HEK293 (cell line): ENCODE results near the gene NLGN2.

ENCODE experiments used
- ELK4 ChIP-seq: IDR thresholded peaks from 2 replicates; pipeline ENCODE4 v1.6.1; 2011; ENCODE audit warnings: mild to moderate bottlenecking, low read depth, low read length, borderline replicate concordance
- GLIS2 ChIP-seq: fragments of 450-650 bp; formaldehyde crosslinking; IDR thresholded peaks from 2 replicates; pipeline ENCODE4 v1.5.1; 2016; ENCODE audit warnings: missing biosample characterization, missing genetic modification characterization
- HIC1 ChIP-seq: fragments of 450-650 bp; formaldehyde crosslinking; IDR thresholded peaks from 2 replicates; pipeline ENCODE4 v1.5.1; 2016; ENCODE audit warnings: missing biosample characterization, missing genetic modification characterization
- IKZF3 ChIP-seq: fragments of 450-650 bp; IDR thresholded peaks from 2 replicates; pipeline ENCODE4 v1.5.0; 2018; ENCODE audit warnings: missing biosample characterization, mild to moderate bottlenecking, missing genetic modification characterization, moderate library complexity
- KLF16 ChIP-seq: fragments of 450-650 bp; formaldehyde crosslinking; IDR thresholded peaks from 2 replicates; pipeline ENCODE4 v1.5.1; 2017; ENCODE audit warnings: missing biosample characterization, missing genetic modification characterization
- KLF9 ChIP-seq: fragments of 450-650 bp; formaldehyde crosslinking; IDR thresholded peaks from 2 replicates; pipeline ENCODE4 v1.5.1; 2016; ENCODE audit warnings: missing biosample characterization, missing genetic modification characterization, low read depth
- MZF1 ChIP-seq: fragments of 450-650 bp; formaldehyde crosslinking; IDR thresholded peaks from 2 replicates; pipeline ENCODE4 v1.5.1; 2017; ENCODE audit warnings: missing biosample characterization, missing genetic modification characterization, borderline replicate concordance
- SP2 ChIP-seq: fragments of 450-650 bp; formaldehyde crosslinking; IDR thresholded peaks from 2 replicates; pipeline ENCODE4 v1.5.1; 2016; ENCODE audit warnings: missing biosample characterization, missing genetic modification characterization
- ZBTB10 ChIP-seq: fragments of 450-650 bp; formaldehyde crosslinking; IDR thresholded peaks from 2 replicates; pipeline ENCODE4 v1.5.1; 2016; ENCODE audit warnings: missing biosample characterization, missing genetic modification characterization
- ZBTB48 ChIP-seq: fragments of 450-650 bp; formaldehyde crosslinking; IDR thresholded peaks from 2 replicates; pipeline ENCODE4 v1.5.1; 2016; ENCODE audit warnings: missing biosample characterization, missing genetic modification characterization
- ZBTB8A ChIP-seq: fragments of 450-650 bp; formaldehyde crosslinking; IDR thresholded peaks from 2 replicates; pipeline ENCODE4 v1.5.1; 2016; ENCODE audit warnings: missing biosample characterization, missing genetic modification characterization
- ZFP37 ChIP-seq: fragments of 450-650 bp; formaldehyde crosslinking; IDR thresholded peaks from 2 replicates; pipeline ENCODE4 v1.5.1; 2016; ENCODE audit warnings: missing biosample characterization, missing genetic modification characterization
- ZNF132 ChIP-seq: fragments of 450-650 bp; formaldehyde crosslinking; IDR thresholded peaks from 2 replicates; pipeline ENCODE4 v1.5.1; 2017; ENCODE audit warnings: missing biosample characterization, missing genetic modification characterization, borderline replicate concordance
- ZNF169 ChIP-seq: fragments of 450-650 bp; formaldehyde crosslinking; IDR thresholded peaks from 2 replicates; pipeline ENCODE4 v1.5.1; 2016; ENCODE audit warnings: missing biosample characterization, missing genetic modification characterization
- ZNF248 ChIP-seq: fragments of 450-650 bp; formaldehyde crosslinking; IDR thresholded peaks from 2 replicates; pipeline ENCODE4 v1.5.1; 2017; ENCODE audit warnings: missing biosample characterization, missing genetic modification characterization
- ZNF350 ChIP-seq: fragments of 450-650 bp; formaldehyde crosslinking; IDR thresholded peaks from 2 replicates; pipeline ENCODE4 v1.5.0; 2017; ENCODE audit warnings: missing biosample characterization, mild to moderate bottlenecking, missing genetic modification characterization
- ZNF391 ChIP-seq: fragments of 450-650 bp; formaldehyde crosslinking; IDR thresholded peaks from 2 replicates; pipeline ENCODE4 v1.5.1; 2016; ENCODE audit warnings: low read depth, missing biosample characterization, missing genetic modification characterization, borderline replicate concordance
- ZNF433 ChIP-seq: fragments of 450-650 bp; formaldehyde crosslinking; IDR thresholded peaks from 2 replicates; pipeline ENCODE4 v1.5.1; 2016; ENCODE audit warnings: missing biosample characterization, missing genetic modification characterization, low read depth
- ZNF600 ChIP-seq: fragments of 450-650 bp; formaldehyde crosslinking; IDR thresholded peaks from 2 replicates; pipeline ENCODE4 v1.5.1; 2016; ENCODE audit warnings: missing biosample characterization, missing genetic modification characterization
- ZNF664 ChIP-seq: fragments of 450-650 bp; formaldehyde crosslinking; IDR thresholded peaks from 2 replicates; pipeline ENCODE4 v1.5.1; 2016; ENCODE audit warnings: missing biosample characterization, missing genetic modification characterization
- ZNF701 ChIP-seq: fragments of 450-650 bp; formaldehyde crosslinking; IDR thresholded peaks from 2 replicates; pipeline ENCODE4 v1.5.1; 2016; ENCODE audit warnings: missing biosample characterization, missing genetic modification characterization
- ZNF792 ChIP-seq: fragments of 450-650 bp; formaldehyde crosslinking; IDR thresholded peaks from 2 replicates; pipeline ENCODE4 v1.5.1; 2016; ENCODE audit warnings: missing biosample characterization, missing genetic modification characterization
- ZXDB ChIP-seq: fragments of 450-650 bp; formaldehyde crosslinking; IDR thresholded peaks from 2 replicates; pipeline ENCODE4 v1.5.1; 2016; ENCODE audit warnings: missing biosample characterization, missing genetic modification characterization
- TF ChIP-seq, protein P1 (sequence below): fragments of 450-650 bp; formaldehyde crosslinking; IDR thresholded peaks from 2 replicates; pipeline ENCODE4 v1.5.1; 2016; ENCODE audit warnings: missing biosample characterization, missing genetic modification characterization, borderline replicate concordance
- TF ChIP-seq, protein P2 (sequence below): fragments of 450-650 bp; formaldehyde crosslinking; IDR thresholded peaks from 2 replicates; pipeline ENCODE4 v1.5.1; 2016; ENCODE audit warnings: missing biosample characterization, missing genetic modification characterization
- TF ChIP-seq, protein P3 (sequence below): fragments of 450-650 bp; formaldehyde crosslinking; IDR thresholded peaks from 2 replicates; pipeline ENCODE4 v1.5.1; 2016; ENCODE audit warnings: missing biosample characterization, missing genetic modification characterization

Gene NLGN2

GRCh38 chr17:7440834-7441195 is 33.2 kb downstream of the NLGN2 start (continued):
- TF ChIP-seq, protein P1, sequence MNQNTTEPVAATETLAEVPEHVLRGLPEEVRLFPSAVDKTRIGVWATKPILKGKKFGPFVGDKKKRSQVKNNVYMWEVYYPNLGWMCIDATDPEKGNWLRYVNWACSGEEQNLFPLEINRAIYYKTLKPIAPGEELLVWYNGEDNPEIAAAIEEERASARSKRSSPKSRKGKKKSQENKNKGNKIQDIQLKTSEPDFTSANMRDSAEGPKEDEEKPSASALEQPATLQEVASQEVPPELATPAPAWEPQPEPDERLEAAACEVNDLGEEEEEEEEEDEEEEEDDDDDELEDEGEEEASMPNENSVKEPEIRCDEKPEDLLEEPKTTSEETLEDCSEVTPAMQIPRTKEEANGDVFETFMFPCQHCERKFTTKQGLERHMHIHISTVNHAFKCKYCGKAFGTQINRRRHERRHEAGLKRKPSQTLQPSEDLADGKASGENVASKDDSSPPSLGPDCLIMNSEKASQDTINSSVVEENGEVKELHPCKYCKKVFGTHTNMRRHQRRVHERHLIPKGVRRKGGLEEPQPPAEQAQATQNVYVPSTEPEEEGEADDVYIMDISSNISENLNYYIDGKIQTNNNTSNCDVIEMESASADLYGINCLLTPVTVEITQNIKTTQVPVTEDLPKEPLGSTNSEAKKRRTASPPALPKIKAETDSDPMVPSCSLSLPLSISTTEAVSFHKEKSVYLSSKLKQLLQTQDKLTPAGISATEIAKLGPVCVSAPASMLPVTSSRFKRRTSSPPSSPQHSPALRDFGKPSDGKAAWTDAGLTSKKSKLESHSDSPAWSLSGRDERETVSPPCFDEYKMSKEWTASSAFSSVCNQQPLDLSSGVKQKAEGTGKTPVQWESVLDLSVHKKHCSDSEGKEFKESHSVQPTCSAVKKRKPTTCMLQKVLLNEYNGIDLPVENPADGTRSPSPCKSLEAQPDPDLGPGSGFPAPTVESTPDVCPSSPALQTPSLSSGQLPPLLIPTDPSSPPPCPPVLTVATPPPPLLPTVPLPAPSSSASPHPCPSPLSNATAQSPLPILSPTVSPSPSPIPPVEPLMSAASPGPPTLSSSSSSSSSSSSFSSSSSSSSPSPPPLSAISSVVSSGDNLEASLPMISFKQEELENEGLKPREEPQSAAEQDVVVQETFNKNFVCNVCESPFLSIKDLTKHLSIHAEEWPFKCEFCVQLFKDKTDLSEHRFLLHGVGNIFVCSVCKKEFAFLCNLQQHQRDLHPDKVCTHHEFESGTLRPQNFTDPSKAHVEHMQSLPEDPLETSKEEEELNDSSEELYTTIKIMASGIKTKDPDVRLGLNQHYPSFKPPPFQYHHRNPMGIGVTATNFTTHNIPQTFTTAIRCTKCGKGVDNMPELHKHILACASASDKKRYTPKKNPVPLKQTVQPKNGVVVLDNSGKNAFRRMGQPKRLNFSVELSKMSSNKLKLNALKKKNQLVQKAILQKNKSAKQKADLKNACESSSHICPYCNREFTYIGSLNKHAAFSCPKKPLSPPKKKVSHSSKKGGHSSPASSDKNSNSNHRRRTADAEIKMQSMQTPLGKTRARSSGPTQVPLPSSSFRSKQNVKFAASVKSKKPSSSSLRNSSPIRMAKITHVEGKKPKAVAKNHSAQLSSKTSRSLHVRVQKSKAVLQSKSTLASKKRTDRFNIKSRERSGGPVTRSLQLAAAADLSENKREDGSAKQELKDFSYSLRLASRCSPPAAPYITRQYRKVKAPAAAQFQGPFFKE: 0 out of 2 replicates have a peak, but pooled peaks have one; percentile 8
- TF ChIP-seq KLF16 (tag by site-specific recombination): peak; percentile 47; the same call in 1 of the 2 replicates
- peak; percentile 51; the same call in 1 of the 2 replicates for TF ChIP-seq ZBTB10 (tag by site-specific recombination)
- TF ChIP-seq, protein P2, sequence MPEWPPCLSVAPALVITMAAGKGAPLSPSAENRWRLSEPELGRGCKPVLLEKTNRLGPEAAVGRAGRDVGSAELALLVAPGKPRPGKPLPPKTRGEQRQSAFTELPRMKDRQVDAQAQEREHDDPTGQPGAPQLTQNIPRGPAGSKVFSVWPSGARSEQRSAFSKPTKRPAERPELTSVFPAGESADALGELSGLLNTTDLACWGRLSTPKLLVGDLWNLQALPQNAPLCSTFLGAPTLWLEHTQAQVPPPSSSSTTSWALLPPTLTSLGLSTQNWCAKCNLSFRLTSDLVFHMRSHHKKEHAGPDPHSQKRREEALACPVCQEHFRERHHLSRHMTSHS (tag by site-specific recombination): no peak
- no peak for TF ChIP-seq ZNF701
- no peak for TF ChIP-seq ZNF132 (tag by site-specific recombination)
- no peak for TF ChIP-seq MZF1
- TF ChIP-seq ZFP37: no peak
- TF ChIP-seq GLIS2 (tag by site-specific recombination): peak; percentile 56; the same call in 1 of the 2 replicates
- peak; percentile 40; the same call in 1 of the 2 replicates for TF ChIP-seq HIC1 (tag by site-specific recombination)
- TF ChIP-seq ZNF433 (tag by site-specific recombination): no peak
- TF ChIP-seq ZNF391 (tag by site-specific recombination): 0 out of 2 replicates have a peak, but pooled peaks have one; percentile 28
- no peak for TF ChIP-seq ZNF350 (tag by site-specific recombination)
- TF ChIP-seq ZXDB (tag by site-specific recombination): no peak
- TF ChIP-seq ZBTB8A (tag by site-specific recombination): peak; percentile 44
- no peak for TF ChIP-seq SP2 (tag by site-specific recombination)
- peak; percentile 32 for TF ChIP-seq ZBTB48
- no peak for TF ChIP-seq ZNF792 (tag by site-specific recombination)
- TF ChIP-seq, protein P3, sequence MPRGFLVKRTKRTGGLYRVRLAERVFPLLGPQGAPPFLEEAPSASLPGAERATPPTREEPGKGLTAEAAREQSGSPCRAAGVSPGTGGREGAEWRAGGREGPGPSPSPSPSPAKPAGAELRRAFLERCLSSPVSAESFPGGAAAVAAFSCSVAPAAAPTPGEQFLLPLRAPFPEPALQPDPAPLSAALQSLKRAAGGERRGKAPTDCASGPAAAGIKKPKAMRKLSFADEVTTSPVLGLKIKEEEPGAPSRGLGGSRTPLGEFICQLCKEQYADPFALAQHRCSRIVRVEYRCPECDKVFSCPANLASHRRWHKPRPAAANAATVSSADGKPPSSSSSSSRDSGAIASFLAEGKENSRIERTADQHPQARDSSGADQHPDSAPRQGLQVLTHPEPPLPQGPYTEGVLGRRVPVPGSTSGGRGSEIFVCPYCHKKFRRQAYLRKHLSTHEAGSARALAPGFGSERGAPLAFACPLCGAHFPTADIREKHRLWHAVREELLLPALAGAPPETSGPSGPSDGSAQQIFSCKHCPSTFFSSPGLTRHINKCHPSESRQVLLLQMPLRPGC (tag by site-specific recombination): no peak
- no peak for TF ChIP-seq ELK4
- TF ChIP-seq ZNF664 (tag by site-specific recombination): no peak
- no peak for TF ChIP-seq ZNF248 (tag by site-specific recombination)
- TF ChIP-seq ZNF169 (tag by site-specific recombination): no peak
- TF ChIP-seq IKZF3 (tag by site-specific recombination): 0 out of 2 replicates have a peak, but pooled peaks have one; percentile 6
- TF ChIP-seq KLF9: 0 out of 2 replicates have a peak, but pooled peaks have one; percentile 12
- TF ChIP-seq ZNF600 (tag by site-specific recombination): peak; percentile 6; the same call in 1 of the 2 replicates
